Neural crest cell (in vitro differentiated cells): Measurements from ENCODE around the gene TTLL5. TPM values are rescaled to one million over a fixed set of nuclear protein-coding genes. Genes with fewer than 3 reads are reported as not detected.

ENCODE experiments used
- DNase-seq: peaks from one replicate; pipeline ENCODE4 v3.0.0; 2021; ENCODE audit warnings: low read depth, mixed read lengths, low spot score
- H3K27ac Mint-ChIP-seq: one replicate; pipeline ENCODE4 v1.8.0; 2021; ENCODE audit warnings: mild to moderate bottlenecking, mixed read lengths; ENCODE audit not compliant: unreplicated experiment
- H3K27me3 Mint-ChIP-seq: 2 replicates; pipeline ENCODE4 v1.8.0; 2021; ENCODE audit warnings: low read depth, mild to moderate bottlenecking, mixed read lengths
- H3K36me3 Mint-ChIP-seq: 2 replicates; pipeline ENCODE4 v1.8.0; 2021; ENCODE audit warnings: low read depth, mild to moderate bottlenecking, mixed read lengths
- H3K4me1 Mint-ChIP-seq: 2 replicates; pipeline ENCODE4 v1.8.0; 2021; ENCODE audit warnings: mixed read lengths
- H3K4me3 Mint-ChIP-seq: one replicate; pipeline ENCODE4 v1.8.0; 2021; ENCODE audit warnings: mild to moderate bottlenecking, mixed read lengths
- H3K9me3 Mint-ChIP-seq: 2 replicates; pipeline ENCODE4 v1.8.0; 2021; ENCODE audit warnings: mixed read lengths
- total RNA-seq: library from RNA; stranded (reverse); gene quantifications from 2 replicates; pipeline ENCODE4 v1.2.1, GENCODE V29; 2021
- TF ChIP-seq, protein P1 (sequence below): fragments of 200-600 bp; sonication (generic); conservative IDR thresholded peaks from 2 replicates; pipeline ENCODE4 v1.5.0; 2021; ENCODE audit warnings: antibody characterized with exemption, mild to moderate bottlenecking

The TTLL5 gene
- total RNA-seq, 1 donor from 2014 or later, result 55.7 TPM

DNA sequence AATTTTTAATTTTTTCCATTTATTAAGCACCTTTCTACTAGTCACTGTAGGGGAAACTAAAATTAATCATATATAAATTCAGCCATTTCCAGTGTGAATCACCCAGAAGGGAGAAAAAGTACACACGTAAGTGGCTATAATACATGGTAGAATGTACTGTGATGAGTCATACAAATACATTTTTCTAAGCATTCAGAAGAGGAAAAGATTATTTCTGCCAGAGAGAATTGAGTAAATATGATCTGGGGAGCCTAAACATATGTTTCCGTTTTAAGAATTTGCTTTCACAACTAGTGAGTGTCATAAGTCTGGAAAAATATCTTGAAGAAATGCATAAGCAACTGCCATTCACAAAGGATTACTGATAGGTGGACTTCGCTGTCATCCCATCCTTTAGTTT lies 218.0 kb downstream of the TTLL5 start:
- TF ChIP-seq, protein P1, sequence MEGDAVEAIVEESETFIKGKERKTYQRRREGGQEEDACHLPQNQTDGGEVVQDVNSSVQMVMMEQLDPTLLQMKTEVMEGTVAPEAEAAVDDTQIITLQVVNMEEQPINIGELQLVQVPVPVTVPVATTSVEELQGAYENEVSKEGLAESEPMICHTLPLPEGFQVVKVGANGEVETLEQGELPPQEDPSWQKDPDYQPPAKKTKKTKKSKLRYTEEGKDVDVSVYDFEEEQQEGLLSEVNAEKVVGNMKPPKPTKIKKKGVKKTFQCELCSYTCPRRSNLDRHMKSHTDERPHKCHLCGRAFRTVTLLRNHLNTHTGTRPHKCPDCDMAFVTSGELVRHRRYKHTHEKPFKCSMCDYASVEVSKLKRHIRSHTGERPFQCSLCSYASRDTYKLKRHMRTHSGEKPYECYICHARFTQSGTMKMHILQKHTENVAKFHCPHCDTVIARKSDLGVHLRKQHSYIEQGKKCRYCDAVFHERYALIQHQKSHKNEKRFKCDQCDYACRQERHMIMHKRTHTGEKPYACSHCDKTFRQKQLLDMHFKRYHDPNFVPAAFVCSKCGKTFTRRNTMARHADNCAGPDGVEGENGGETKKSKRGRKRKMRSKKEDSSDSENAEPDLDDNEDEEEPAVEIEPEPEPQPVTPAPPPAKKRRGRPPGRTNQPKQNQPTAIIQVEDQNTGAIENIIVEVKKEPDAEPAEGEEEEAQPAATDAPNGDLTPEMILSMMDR, result no peak
- no peaks in the 10 kb centered on the region for H3K27me3 Mint-ChIP-seq
- no peaks in the 10 kb centered on the region for H3K4me1 Mint-ChIP-seq
- H3K4me3 Mint-ChIP-seq, result no peak overlapping the region
- H3K27ac Mint-ChIP-seq, result no peak overlapping the region
- DNase-seq, result no peak
- H3K9me3 Mint-ChIP-seq, result no peaks in the 10 kb centered on the region
- peaks cover 2% of the 10 kb centered on the region for H3K36me3 Mint-ChIP-seq

DNA sequence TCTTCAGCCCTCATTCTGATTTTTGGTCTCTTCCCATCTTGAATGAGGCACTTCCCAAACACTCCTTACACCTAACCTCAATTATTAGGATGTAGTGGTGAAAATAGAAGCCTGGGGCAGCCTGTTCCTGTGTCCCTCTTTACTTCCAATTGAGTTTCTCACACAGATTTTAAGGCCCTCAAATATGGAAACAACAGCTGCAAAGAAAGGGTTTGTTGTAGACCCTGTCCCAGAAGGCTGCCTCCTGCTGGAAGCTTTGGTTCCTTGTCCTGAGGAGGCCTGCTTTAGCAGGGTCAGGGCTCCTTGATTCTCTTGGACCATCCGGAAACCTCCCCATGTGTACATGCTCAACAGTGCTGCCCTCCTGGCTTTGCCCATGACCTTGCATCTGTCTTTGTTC lies 219.5 kb downstream of the TTLL5 start:
- TF ChIP-seq, protein P1, result no peak
- Mint-ChIP-seq H3K27ac (no peak overlapping the region), H3K9me3 (no peaks in the 10 kb centered on the region), H3K4me3 (no peak overlapping the region), H3K27me3 (no peaks in the 10 kb centered on the region), H3K4me1 (no peaks in the 10 kb centered on the region), H3K36me3 (peaks cover 2% of the 10 kb centered on the region)
- DNase-seq, result no peak

DNA sequence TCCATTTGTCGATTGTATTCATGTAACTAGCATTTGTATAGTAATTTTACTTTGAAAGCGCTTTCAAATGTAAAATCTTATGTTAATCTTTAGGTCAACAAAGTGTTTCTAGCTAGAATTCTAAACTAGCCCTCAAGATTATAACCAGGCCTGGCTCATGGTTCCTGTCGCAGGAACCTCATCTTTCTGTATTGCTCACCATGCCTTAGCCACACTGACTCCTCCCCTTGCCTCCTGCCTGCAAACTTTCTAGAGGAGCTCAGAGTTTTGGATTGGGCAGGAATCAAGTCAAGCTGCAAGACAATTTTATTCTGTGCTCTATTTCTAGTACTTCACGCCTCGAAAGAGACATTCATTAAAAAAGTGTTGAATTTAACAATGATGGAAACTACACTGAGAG lies 220.9 kb downstream of the TTLL5 start:
- H3K4me3 Mint-ChIP-seq, result no peak overlapping the region
- no peak for DNase-seq
- no peaks in the 10 kb centered on the region for H3K4me1 Mint-ChIP-seq
- H3K27me3 Mint-ChIP-seq, result no peaks in the 10 kb centered on the region
- peaks cover 2% of the 10 kb centered on the region for H3K36me3 Mint-ChIP-seq
- no peaks in the 10 kb centered on the region for H3K9me3 Mint-ChIP-seq
- TF ChIP-seq, protein P1, result no peak
- H3K27ac Mint-ChIP-seq, result no peak overlapping the region

DNA sequence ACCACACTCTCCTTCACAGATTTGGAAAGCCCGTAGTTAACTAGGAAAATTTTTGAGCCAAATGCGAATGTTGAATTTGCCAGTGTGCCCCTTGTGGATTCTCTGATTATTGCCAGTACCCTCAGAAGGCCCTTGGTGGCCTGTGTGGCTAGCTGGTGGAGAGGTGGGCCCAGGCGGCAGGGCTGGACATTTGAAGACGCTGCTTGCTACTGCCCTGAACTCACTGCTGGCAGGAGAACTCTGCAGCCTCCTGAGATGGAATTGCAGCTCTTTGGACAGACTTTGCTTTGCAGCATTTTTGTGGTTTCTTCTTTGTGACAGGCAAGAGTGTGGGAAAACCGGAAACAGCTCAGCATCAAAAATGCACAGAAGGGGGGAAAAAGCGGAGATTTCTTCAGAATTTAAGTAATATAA lies 223.2 kb downstream of the TTLL5 start:
- no peaks in the 10 kb centered on the region for H3K27me3 Mint-ChIP-seq
- no peaks in the 10 kb centered on the region for H3K9me3 Mint-ChIP-seq
- H3K4me3 Mint-ChIP-seq, result no peak overlapping the region
- H3K36me3 Mint-ChIP-seq, result peaks cover 2% of the 10 kb centered on the region
- H3K27ac Mint-ChIP-seq, result no peak overlapping the region
- no peak for DNase-seq
- TF ChIP-seq, protein P1, result peak; percentile 36
- H3K4me1 Mint-ChIP-seq, result no peaks in the 10 kb centered on the region

DNA sequence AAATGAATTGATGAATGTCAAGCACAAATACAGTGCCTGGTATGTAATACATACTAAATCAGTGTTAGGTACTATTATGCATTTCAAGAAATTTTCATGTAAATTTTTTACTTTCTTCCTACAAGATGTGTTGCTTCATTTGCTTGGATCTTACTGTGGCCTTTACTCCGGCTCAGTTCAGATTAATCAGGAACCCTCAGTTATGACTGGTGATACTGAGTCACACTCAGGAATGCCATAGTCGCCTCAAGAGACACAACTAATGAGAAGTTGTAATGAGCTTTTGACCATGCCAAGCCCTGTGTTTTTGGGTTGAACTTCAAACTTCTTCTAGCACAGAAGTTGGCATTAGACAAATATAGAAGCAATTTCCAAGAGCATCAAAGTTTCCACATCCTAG lies 224.8 kb downstream of the TTLL5 start:
- no peaks in the 10 kb centered on the region for H3K4me1 Mint-ChIP-seq
- no peak overlapping the region for H3K27ac Mint-ChIP-seq
- no peaks in the 10 kb centered on the region for H3K9me3 Mint-ChIP-seq
- no peak overlapping the region for H3K4me3 Mint-ChIP-seq
- DNase-seq, result no peak
- H3K27me3 Mint-ChIP-seq, result no peaks in the 10 kb centered on the region
- H3K36me3 Mint-ChIP-seq, result peaks cover 2% of the 10 kb centered on the region
- TF ChIP-seq, protein P1, result no peak
